GM18517 (cell line): ENCODE data around the gene AGPAT4.
"Not testable (repeated sequence)": the region's sequence is repeated elsewhere in the genome, so short reads cannot be mapped to it uniquely, and the experiment has no call there.

Source experiments
- ATAC-seq: cut with Tn5 transposase; IDR thresholded peaks from one replicate; pipeline ENCODE4 v1.9.1; 2021; ENCODE audit warnings: mild to moderate bottlenecking, moderate library complexity; ENCODE audit not compliant: unreplicated experiment

AGPAT4 gene

DNA sequence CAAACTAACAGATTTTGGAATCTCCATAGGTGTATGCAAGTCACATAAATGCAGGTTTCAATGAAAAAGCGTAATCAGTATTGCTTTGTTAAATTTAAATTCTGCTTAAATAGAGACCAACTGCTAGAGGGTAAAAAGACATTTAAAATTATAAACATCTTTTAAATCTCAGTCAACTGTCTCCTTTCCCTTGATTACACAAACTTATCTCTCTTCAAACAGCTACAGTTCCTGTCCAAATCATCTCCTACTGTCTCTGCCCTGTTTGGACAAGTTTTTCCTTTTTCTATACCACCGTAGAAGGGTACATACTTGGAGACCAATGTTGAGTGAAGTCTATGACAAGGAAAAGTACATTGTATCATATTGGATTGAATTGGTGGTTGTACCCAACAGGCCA is 43.5 kb downstream of the AGPAT4 start:
- no peak for ATAC-seq

DNA sequence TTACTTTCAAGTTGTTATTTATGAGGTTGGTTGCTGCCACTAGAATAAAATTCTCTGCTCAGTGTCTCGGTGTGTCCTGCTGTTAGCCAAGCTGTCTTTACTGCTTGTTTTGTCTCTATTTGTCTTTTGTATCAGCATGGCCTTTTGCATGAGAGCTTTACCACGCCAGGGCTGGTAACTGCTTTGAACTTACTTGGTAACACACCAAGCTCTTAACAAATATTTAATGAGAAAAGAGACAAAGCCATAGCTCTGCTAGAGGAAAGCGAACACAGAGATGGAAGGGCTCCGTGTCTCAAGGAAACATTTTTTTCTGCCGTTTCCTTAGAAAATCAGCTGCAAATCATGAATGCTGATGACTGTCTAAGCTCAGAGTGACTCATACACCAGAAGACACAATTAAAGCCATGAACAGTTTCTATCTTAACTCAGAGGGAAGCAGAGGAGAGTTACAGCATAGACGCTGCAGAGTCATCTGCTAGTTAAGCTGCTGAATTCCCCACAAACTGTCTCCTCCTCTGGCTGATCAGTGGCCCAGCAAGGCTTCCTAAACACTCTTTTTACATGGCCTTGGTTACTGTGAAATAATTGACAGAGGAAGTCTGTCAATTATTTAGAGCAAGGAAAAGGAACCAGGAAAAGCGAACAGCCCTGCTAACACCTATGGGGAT is 44.8 kb downstream of the AGPAT4 start:
- no peak for ATAC-seq

DNA sequence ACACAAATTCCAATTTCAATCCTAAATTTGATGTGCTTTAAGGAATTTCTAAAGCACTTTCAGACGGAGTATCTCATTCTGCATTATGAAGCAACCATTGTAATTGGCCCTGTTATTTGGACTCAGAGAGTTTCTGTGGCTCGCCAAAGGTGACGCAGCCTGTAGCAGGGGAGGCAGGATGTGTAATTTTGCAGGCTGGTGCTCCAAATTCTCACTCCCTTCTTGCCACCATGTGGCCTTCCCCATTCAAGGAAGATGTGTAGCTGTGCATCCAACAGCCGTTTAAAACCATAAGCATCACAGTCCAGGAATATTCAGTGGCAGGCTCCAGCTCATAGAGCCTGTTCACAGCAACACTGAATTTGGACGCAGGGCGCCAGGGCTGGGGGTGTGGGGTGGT is 45.8 kb downstream of the AGPAT4 start:
- ATAC-seq = no peak

DNA sequence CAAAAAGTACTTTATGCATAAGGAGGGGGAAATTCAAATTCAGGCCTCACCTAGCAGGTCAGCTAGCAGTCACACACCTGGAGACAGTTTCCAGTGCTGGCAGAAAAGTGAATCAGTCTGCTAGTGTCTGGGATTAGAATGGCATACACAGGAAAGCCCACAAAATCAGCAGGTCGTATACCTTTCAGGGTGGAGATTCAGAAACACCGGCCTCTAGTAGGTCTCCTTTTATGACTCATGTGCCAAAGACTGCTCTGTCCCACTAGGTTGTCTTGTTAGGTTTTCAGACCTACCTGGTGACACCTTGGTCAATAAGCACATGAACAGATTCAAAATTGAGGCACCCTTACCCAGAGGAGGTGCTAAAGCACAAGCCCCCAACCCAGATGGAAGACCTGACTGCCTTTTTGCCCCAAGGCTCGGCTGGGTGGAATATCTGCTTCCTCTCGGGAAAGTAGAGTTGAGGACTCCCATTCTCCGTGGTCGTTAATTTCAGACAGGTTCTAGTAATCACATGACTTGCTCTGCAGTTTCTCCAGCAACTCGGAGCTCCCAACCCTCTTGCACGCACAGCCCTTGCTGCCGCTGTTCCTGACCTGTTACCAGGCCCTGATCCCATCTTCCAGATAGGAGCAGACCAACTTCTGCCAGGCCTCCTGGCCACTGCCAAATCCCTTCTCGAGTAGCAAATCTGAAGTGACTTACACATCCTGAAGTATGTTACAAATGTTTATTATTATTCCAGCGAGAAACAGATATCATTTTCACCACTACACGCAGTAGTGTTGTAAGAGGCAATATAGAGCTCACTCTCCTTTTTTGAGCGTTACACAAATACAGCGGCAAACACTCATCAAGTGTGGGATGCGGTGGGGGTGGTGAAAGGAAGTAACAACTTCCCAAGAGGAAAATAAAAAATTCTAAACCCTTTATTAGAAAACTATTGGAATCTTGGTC is 46.6 kb downstream of the AGPAT4 start:
- ATAC-seq = no peak

DNA sequence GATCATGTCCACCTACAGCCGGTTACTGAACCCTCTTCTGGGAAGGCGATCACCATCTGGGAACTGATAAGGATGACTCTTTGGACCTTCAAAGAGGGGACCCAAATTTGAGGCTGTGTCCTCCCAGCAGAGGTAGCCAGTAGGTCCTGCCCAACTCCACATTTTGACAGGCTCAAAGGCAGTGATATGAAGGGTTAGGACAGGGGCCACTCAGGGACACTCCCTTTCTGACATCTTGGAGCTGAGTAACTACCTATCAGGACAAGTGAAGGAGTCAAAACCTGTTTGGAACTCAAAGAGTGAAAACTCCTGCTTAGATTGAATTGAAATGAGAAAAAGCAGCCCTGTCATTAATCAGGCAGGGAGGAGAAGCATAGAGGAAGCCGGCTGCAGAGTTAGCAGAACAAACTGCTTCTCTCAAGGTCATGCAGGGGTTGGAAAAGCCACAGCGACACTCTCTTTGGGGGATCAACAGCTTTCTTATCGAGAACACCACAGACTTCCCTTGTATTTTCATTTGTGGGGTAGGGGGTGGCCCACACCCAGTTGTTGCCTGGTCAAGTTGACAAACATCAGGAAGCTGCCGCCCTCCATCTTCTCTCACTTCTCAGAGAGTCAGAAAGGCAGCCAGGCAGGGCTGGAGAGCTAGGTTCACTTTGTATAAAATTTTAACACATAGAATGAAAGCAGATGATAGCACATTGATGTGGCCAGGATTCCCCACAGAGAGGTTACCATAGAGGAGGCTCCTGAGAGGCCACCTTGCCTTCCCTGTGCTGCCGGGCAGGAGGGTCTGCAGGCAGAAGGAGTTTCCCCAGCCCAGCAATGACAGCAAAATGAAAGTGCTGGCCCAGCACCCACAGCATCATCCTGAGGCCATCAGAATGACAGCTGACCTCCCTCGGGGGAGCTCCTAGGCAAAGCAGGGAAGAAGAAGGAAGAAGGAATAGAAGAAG is 47.6 kb downstream of the AGPAT4 start:
- ATAC-seq = no peak

DNA sequence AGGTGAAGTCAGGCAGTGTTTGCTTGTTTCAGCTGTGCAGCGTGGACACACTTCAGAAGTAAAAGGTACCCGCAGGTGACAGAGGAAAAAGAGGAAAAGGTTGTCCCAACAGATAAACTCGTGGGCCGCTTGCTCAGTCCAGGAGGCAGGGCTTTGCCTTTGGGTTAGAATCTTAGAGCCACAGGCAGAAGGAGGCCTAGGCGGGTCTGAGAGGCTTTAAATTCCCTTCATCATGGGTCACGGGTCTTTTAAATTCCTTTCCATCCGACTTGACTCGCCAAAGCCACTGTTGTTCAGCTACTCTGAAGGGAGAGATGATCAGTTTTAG is 48.2 kb downstream of the AGPAT4 start:
- ATAC-seq = no peak

DNA sequence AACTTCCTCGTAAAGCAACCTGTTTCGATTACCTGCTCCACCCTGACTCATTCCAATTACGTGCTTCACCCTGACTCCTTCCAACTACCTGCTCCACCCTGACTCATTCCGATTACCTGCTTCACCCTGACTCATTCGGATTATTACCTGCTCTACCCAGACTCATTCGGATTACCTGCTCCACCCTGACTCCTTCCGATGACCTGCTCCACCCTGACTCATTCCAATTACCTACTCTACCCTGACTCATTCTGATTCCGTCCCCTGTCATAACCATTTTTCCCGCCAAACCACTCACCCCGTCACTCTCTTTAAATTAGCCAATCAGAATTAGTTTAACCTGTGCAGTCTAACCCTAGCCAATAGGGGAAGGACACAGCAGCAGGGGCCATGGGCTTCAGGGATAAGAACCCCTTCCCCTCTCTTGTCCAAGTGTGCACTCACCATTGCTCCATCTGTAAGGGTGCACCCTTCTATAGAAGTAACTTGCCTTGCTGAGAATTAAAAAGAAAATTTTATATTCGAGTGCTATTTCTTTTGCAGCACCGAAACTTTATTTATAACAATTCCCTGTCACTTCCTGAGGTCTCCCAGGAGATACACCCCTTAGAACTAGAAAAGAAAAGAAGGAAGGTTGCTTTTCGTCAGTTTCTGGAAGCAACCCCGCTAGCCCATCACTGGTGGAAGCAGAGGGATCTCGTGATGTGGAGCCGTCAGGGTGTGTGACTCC is 48.7 kb downstream of the AGPAT4 start:
- not testable (repeated sequence) for ATAC-seq

DNA sequence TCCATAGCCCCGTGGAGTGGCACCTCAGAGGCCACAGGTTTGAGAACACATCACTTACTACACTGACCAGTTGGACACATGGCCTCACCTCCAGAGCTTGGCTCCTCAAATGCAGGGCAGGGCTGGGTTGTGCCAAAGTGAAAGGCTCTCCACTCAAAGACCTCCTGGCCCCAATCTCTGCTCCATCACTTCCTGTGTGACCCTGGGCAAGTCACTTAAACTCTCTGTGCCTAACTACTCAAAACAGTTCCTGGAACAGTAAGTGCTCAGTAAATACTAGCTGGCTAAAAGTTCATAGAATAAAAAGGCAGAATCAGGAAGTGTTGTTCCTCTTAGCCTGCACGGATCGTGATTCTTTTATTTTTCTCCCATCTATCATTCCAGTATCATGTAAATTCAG is 50.2 kb downstream of the AGPAT4 start:
- no peak for ATAC-seq

DNA sequence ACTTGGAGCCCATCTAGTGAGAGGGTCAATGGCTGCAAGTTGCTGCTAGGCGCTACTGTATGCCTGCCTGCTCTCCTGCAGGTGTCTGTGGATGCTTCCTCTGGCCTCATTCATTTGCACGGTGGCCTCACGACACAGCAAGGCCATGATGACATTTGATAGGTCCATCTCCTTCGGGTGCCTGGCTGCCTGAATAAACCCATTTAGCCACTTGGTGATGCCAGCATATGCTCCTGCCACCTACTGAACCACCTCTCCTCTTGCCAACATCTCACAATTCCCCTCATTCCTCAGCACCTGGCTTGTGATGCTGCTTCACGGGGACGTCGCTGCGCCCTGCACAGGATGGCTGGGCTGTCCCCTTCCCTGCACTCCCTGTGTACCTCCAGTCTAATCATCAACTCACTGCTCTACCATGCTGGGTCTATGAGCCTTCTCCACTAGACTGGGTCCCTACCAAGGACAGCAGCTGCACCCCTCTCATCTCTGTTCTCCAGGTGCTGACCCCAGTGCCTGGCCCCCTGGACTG is 51.1 kb downstream of the AGPAT4 start:
- no peak for ATAC-seq

DNA sequence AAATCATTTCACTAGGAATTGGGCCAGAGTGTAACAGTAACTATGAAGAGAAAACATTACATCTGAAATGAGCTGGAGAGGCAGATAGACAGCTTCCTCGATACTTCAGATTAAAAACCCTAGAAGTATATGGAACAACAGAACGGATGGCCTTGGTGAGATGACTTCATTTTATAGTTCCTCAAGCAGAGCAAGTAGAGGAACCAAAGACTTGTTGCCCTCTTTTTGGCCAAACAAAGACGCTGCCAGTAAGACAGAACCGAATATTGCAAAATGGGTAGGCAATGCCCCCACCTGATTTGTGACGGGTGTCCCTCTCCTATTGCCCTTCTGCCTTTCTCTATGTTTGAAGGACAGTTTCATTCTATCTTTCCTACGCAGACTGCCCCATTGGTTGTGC is 53.5 kb downstream of the AGPAT4 start:
- ATAC-seq = no peak

DNA sequence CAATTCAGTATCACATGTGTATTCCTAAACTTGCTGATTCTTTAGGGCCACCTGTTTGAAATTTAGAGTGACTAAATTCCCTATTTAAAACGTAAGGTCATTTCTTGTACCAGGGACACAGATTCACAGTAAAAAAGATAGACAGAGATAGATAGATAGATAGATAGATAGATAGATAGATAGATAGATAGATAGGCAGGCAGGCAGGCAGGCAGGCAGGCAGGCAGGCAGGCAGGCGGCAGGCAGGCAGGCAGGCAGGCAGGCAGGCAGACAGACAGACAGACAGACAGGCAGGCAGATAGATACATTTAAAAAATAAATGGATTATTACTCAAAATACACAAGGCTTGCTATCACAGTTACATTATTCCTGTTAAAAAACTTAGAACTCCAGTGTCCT is 54.2 kb downstream of the AGPAT4 start:
- no peak for ATAC-seq

DNA sequence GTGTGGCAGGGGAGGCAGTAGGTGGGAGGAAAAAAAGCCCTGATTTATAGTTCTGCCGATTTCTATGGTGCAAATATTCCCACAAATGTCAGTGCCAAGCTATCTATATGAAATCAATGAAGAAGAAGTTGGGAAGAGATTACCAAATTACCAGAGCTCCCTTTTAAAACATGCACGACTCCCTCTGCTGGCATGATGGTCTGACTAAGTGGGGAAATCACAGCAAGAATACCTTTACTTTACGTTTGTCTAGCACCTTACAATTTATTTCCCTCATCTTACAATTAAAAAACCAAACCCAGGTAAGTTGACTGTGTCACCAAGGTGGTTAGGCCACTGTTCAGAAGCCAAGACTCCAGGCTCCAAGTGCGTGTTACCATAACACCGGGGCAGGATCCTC is 55.6 kb downstream of the AGPAT4 start:
- no peak for ATAC-seq

DNA sequence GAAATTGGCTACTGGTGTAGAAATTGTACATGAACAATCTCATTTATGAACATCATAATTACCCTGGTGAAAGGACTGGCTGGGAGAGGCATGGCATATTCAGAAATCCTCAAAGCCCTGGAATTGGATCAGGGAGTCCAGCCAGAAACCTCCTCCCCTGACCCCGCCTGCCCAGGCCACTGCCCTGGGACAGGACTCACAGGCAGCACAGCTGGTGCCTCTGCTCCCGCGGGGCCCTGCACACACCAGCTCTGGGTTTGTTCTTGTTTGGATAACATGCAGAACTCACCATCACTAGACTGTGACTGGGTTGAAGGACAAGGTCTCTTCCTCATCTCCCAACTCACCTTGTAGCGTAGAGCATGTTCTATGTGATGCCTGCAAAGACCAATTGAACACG is 56.2 kb downstream of the AGPAT4 start:
- no peak for ATAC-seq

DNA sequence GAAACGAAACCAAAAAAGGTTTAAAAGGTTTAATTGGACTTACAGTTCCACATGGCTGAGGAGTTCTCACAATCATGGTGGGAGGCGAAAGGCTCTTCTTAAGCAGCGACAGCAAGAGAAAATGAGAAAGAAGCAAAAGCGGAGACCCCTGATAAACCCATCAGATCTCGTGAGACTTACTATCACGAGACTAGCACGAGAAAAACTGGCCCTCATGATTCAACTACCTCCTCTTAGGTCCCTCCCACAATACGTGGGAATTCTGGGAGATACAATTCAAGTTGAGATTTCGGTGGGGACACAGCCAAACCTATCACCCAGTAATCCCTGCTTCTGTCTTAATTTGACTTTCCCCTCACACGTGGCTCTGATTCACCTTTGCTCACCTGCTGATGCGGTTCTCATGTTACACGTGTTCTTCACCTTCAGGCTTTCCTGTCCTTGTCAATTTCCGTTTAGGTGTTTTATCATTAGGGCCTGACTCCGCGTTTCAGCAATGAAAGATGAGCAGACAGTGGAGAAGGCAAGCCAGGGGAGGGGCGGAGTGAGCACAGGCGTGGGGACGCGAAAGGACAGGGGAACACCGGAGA is 57.1 kb downstream of the AGPAT4 start:
- no peak for ATAC-seq

DNA sequence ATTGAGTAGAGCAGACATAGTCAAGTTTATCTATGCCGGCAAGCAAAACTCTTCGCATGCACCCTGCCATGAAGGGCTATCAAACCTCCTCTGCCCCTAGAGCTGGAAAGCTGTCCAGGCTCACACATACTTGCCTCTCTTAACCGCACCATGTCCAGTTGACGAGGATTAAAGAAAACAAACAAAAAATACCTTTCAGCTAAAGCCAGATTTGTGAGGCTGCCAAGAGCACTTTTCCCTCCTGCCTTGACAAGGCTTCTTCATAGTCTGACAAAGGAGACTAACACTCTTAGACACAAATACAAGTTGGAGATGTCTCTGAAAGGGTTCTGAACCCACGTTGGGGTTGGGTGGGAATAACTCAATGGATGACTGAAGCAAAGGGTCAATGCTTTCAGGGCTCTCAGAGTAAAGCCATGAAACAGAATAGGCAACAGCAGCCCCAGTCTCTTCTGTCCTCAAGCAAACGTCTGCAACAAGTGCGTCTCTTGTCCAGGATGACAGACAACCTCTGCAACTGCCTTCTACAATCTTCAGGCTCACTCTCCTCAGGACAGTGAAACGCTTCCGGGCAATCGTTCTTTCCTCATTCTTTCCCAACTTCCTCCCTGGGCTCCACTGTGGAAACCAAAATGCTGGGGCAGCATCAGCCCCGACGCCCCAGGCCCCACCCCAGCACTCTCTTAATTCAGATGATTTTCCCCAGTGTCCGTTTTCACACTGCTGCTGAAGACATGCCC is 57.8 kb downstream of the AGPAT4 start:
- ATAC-seq = no peak

DNA sequence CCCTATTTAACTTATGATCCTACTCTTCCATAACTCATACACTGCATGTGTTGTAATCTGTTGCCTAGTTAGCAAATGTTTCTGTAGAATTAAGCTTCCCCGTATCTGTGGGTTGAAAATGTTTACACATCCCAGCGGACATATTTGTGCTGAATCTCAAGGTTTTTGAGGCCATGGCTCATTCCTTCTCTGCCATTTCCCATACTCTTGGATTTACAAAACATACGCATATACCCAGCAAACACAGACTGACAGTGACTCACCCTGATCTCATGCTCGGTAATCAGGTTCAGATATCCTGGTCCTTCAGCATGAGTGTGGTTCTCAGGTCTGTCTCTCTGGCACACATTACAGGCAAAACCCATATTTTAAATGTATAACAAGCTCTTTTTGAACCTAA is 58.7 kb downstream of the AGPAT4 start:
- no peak for ATAC-seq

DNA sequence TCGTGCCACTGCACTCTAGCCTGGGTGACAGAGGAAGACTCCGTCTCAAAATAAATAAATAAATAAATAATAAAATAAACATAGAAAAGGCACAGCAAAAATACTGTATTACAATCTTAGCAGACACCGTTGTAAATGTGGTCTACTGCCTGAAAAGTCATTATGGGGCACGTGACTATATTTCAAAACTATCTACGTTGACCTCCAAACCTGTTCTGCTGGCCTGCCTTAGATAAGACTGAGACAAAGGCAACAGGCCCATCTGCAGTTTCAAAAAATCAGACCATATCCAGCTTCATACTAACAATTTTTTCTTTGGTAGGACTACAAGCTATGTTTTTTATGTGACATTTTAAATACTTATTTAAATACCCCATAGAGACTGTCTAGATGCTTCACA is 59.1 kb downstream of the AGPAT4 start:
- no peak for ATAC-seq

DNA sequence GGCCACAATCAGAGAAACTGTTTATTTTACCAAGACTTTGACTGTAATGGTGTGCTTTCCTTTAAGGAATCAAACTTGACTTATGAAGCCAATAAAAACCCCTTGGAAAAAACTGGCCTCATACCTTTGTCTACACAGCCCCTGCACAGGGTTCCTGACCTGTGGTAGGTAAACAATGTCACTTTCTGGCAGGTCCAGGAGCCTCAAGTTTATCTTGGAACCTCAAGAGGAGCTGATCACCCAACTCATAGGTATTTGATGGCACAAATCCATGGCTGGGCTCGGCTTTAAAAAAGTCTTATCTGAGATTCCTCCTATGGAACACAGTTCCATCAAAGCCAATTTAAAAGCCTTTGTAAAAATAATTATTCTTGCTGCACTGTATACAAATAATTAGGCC is 61.0 kb downstream of the AGPAT4 start:
- ATAC-seq = no peak

DNA sequence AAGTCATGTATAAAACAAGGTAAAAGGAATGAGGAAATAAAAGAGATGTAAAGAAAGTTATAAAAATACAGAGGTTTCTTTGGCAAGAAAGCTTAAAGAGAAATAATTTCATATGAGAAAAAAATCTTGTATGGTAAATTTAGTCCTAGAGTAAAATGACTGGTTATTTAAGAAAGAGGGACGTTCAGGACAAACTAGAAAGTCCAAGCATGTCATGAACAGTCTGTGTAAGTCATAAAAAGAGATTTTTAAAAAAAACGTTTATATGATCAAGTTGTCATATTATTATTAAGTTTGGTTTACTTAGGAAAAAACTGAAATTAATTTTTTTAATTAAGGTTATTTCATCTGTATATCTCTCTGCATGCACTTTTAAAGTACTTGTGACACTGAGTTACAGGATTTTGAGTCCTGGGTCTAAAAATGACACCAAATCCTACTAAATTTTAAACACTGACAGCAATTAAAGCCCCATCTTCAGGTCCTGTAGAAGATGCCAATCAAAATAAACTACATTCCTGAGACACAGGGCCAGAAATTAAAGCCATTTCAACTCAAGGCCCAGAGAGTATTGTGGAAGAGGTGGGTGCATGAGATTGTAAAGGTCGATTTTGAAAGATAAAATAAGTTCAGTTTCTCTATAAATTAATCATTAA is 62.4 kb downstream of the AGPAT4 start:
- no peak for ATAC-seq
